ENCODE data around the gene ATG4D. TPM values are rescaled to one million over a fixed set of nuclear protein-coding genes. Genes with fewer than 3 reads are reported as not detected.
"Not testable (repeated sequence)": the region's sequence is repeated elsewhere in the genome, so short reads cannot be mapped to it uniquely, and the experiment has no call there.

ATG4D gene
- total RNA-seq, 1 experiment from 2014 or later = 62.5 TPM

DNA sequence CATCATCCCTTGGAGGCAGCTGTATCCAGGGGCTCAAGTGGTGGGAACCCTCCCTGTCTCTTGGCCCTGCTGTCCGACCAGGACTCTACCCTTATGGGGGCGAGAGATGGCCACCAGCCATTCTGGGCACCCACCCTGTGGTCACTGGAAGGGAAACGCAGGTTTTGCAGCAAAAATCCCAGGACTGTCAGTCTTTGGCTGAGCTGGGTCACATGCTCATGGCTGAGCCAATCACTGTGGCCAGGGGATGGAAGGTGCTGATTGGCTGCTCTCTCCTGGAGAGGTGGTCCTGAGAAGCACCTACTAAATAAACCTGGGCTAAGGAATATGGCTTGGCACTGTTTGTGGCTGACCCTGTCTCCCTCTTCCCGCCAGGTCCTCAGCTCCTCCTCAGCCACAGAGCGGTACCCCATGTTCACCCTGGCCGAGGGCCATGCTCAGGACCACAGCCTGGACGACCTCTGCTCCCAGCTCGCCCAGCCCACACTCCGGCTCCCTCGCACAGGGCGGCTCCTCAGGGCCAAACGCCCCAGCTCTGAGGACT is 8.9 kb downstream of the ATG4D start:
- DNase-seq (ENCODE audit: low spot score) = peak; percentile 34

DNA sequence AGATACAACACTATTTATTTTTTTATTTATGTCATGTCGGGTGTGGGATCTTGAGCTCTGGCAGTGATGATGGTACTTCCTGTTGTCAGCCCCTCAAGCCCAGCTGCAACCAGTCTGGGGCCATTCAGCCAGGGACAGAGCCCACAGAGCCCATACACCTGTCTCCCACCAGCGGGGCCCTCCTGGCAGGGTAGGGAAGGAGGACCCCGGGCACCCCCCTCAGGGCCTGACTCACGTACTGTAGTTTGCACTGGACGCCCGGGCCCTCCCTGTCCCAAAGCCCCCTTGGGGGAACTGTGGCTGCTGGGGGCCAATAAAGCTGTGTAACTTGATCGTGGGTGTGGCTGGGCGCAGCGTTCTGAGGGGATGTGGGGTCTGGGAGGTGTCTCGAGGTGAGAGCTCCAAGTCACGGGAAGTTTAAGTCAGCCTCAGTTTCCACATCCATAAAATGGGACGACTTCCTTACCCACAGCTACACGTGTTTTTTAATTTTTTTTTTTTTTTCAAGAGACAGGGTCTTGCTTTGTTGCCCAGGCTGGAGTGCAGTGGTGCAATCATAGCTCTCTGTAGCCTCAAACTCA is 9.5 kb downstream of the ATG4D start:
- no peak for DNase-seq (ENCODE audit: low spot score)

DNA sequence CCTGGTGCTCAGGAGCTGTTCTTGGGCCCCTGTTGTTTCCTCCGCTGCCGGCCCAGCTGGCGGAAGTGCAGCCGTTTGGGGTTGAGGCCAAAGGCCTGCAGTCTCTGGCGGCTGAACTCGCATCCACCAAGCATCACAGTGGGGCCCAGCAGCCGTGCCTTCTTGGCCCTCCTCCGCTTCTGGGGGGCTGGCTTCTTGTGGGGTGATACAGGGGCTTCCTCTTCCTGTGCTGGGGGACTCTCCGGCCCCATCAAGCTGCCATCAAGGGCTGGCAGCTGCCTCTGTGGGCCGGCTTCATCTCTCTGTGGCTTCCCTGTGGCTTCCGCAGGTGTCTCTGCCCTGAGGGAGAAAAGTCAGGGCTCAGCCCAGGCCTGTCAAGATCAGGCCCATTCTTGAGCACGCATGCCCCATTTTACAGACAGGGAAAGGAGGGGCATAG is 10.3 kb downstream of the ATG4D start:
- DNase-seq (ENCODE audit: low spot score) = no peak

DNA sequence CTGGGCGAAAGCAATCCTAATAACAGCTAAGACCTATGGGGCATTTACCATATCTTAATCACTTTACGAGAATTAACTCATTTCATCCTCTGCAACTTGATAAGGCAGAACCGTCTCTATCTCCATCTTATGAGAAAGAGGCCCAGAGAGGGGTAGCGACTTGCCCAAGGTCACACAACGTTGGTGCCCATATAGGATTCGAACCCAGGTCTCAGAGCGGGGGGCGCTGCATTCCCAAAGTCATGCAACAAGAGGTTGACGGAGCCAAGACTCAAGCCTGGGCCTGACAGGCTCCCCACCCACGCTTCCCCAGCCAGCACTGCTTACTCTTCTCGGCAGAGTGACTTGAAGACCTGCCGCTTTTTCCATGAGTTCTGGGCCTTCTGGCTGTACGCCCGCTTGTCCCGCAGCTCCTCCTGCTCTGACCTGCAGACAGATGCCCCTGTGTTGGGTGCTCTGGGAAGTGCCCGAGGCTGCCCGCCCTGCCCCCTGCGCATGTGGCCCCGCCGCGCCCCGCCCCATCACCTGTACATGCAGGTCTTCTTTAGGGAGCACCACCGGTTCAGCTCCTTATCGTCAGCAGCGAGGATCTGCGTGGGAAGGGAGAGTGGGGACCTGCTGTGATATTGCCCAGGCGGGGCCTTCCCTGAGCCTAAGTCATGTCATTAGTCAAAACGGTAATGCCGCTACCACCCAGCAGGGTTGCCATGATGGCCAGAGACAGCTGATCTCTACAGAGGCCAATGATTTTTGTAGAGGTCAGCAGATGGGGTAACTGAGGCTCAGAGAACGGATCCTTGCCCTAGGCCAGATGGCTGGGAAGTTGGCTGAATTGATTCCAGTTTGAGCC is 11.3 kb downstream of the ATG4D start:
- no peak for DNase-seq (ENCODE audit: low spot score)

DNA sequence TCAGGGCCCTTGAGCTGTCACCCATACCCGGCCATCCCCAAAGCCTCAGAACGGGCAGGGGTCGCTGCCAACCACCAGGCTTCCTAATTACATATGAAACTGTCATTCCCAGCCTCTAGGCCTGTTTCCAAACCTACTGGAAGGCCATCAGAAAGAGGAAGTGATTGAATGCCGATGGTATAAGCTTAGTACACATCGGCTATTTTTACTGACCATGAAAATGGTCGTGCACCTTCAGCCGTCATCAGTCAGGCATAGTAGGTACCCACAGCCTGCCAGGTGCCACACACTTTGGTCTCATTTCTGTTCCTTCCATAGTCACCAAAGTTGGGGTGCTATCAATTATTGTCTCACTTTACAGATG is 11.9 kb downstream of the ATG4D start:
- no peak for DNase-seq (ENCODE audit: low spot score)

DNA sequence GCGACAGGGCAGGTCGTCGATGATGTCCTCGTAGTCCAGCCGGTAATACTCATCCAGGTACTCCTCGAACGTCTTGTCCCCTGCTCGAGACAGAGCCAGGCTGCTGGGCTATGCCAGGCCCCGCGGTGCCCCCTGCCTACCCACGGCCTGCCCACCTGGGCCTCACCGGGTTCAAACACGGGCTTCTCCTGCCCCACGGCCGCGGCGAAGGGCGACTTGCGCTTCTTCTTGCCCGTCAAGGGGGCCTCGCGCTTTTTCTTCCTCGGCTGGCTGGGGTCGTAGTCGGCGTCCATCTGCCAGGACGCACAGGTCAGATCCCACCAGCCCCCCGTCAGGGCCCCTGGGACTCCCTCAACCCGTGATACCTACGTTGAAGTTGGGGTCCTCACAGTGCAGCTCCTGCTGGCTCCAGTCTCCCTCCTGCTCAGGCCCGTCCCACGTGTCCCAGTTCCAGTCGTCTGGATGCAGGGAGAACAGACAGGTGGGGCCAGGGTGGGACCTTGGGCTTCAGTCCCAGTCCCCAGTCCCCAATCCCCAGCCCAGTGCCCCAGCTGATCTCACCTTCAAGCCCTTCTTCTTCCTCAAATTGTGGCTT is 14.0 kb downstream of the ATG4D start:
- DNase-seq (ENCODE audit: low spot score) = no peak

DNA sequence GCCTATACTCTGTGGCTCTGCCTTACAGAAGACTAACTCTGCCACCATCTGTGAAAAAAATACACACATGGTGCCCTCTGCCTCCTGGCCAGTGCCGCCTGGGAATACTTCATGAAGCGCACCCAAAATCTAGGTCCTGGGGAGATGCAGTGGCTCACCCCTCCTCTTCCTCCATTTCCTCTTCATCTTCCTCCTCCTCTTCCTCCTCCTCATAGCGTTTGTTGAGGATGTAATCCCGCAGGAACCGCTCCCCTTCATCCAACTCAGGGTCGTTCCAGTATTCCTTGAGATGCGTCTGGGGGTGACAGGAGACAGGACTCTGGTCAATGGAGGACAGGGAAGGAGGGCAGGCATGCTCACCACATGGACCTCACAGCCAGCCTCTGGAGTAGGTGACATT is 16.4 kb downstream of the ATG4D start:
- no peak for DNase-seq (ENCODE audit: low spot score)

DNA sequence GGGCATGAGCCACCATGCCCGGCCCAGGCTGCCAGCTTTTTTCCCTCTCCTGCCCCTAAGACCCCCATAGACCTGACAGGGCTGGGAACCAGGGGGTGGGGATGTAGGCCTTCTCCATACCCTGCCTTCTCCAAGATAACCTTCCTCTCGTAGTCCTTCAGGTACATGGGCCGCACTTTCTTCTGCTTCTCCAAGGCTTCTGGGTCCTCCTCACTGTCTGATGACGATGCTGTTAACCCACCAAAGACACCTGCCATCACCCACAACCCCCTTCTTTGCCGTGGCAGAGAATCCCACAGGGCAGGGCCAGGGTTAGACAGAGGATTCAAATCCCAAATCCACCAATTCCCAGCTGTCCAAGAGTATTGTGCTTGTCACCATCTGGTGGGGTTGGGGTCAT is 18.9 kb downstream of the ATG4D start:
- DNase-seq (ENCODE audit: low spot score) = no peak

DNA sequence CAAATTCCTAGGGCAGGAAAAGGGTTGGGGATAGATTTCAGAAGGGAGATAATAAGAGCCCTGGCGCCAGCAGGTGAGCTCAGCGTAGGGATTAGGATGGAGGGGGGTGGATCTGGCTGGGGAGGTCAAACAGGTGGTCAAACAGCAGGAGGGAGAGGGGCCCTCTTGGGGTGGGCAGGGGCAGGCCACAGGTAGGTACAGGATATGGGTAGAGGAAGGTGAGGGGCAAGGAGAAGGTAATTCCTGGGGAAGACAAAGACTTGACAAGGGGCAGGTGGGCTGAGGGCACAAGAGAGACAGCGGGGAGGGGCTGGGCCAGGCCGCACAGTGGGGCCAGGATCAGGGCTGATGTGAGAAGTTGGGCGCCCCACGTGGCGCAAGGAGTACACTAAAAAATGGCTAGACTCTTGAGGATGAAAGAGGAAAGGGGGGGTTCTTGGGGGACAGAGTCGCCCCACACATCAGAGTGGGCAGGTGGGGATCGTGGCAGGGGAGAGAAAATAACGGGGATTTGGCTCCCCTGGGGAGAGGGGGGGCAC is 21.4 kb downstream of the ATG4D start:
- DNase-seq (ENCODE audit: low spot score) = peak; percentile 32

DNA sequence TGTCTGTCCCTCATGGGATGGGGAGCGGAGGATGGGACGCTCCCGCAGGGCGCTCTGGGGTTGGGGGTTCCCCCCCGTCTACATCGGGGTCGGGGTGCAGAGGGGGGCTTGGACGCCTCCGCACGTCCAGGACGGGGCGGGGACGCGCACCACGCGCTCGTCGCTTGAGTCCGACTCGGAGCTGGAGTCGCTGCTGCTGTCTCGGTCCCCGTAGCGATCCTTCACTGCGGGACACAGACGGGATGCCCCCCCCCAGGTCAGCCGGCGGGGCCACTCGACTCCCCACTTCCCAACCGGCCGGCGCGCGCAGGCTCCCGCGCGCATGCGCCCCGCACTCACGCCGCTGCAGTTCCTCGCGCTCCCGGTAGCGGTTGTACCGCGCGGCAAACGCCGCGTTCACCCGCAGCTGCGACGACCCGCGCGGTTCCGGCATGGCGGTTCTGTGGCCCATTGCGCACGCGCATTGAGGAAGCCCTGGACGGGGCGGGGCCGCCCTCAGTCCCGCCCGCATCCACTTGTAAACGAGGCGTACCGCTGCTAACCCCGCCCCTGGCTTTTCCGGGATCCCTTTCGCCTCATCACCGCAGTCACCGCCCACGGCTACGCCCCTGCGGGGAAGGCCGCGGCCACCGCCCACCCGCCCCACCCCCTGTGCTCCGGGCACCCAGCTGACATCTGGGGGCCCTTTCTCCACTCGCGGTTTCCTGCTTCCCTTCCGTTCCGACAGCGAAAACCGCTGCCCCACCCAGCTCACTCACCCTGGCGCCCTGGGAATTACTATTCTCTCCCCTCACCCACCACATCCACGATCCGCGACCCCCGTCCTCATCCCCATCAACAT is 22.1 kb downstream of the ATG4D start, which contains the start of gene KRI1:
Gene KRI1, minus strand, starts transcription at position 444 of the 841 bp plus-strand sequence. Its CDS starts 11 bp downstream, at position 433.
- DNase-seq (ENCODE audit: low spot score) = peak; percentile 96

DNA sequence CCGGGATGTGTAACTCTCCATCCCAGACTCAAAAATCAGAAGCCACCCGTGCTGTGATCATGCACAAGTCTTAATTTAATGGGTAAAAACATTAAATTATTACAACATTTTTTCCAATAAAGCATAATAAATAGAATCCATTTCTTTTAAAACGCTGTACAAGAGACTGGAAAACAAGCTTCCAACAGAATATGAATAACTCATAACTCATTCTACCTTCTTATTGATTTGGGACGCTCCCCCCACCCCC is 22.6 kb downstream of the ATG4D start:
- DNase-seq (ENCODE audit: low spot score) = no peak

DNA sequence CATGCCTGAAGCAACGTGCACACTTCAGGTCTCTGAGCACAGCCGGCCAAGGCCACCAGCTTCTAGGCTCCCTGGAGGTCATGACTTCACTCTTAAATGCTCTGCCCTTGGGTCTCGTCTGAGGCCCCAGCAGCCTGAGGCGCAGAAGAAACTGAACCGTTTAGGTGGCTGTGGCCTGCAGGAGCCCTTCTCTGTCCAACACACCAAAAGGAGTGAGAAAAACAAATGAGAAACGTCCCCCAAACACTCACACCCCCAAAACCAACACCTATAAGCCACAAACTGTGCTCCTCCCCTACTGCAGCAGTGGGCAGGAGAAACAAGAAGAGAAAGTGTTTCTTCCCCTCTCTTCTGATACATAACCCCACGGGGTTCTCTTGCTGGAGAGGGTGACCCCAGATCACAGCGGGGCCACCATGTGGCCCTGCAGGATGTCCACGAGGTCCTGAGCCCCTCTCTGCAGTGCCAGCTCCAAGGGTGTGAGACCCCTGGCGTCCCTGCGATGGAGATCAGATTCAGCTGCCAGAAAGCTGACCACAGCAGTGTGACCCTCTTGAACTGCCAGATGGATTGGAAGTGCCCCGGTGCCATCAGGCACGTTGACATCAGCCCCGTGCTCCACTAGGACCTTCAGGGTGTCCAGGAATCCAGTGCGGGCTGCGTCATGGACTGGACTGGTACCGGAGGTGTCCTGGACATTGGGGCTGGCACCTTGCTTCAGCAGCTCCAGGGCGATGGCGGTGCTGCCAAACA is 23.1 kb downstream of the ATG4D start:
- no peak for DNase-seq (ENCODE audit: low spot score)

DNA sequence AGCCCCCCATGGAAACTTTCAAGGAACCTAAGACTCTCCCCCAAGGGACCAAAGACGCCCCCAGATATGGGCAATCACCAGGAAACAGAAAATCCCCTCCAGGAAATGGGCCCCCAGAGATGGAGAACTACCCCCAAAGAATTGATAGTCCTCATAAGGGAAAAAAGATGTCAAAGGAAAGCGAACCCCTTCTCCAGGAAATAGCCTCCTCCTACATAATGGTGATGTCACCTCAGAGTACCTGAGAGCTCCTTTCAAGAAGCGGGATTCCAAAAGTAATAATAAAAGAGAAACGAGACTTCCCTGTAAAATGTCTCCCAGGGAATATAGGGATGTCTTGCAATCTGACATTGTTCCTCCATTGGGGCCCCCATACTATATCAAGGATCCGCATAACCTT is 24.0 kb downstream of the ATG4D start:
- DNase-seq (ENCODE audit: low spot score) = no peak

DNA sequence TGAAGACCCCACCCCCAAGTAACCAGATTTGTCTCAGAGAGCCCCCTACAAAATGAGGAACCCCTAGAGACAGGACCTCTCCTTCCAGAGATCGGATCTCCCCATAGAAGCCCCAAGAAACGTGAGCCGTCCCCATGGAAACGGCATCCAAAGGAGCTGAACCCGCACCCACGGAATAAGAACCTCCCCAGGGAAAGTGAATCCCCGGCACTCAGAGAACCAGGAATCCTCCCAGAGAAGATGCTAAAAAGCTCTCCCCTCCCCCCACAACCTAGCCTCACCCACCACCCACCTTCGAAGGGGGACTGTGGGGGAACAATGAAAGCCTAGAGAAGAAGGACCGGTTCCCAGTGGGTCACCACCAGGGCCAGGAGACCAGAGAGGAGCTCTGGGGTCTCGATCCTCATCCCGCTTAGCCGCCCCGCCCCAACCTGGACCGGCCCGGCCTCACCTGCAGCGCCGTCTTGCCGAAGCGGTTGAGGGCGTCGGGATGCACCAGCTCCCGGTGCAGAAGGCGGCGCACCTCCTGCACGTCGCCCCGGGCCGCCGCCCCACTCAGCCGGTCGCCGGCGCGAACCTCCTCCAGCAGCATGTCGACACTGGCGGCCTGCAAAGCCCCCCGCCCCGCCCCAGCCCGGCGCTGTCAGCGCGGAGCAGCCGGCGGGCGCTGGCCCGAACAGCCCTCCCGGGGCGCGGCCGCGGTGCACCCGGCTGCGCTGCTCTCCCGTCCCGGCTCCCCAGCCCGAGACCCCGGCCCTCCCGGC is 24.5 kb downstream of the ATG4D start:
- peak; percentile 24 for DNase-seq (ENCODE audit: low spot score)

DNA sequence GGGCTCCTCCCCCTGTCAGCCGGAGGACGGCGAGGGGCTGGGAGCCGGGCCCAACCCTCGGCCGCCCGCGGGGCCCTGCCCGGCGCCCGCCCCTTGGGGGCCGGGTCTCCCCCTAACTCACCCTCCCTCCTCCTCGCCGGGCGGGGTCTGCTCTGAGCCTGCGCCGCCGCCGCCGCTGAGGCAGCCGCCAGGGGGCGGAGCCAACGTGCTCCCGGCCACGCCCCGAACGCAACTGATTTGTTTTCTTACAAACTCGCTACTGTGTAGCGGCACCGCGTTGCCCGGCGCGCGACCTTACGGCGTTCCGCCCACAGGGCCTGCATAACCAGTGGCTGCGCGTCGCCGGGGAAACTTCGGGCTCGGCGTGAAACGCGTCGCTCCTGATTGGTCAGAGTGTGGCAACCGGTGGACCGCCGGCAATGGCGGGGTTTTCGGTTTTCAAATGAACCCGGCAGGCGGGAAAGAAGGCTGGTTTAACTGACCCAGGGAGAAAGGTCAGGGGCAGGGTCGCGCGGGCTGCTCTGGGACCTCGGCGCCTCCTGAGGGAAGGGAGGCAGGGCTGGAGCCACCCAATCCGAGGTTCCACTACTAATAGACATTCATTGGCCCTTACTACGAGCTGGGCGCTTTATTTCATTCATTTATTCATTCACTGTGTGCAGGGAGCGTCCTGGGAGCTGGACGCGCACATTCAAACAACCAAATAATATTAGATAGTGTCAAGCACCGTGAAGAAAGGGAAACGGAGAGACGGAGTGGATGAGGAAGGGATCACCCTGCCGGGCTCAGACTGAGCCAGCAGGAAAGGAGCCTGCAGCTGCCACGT is 25.3 kb downstream of the ATG4D start, which contains the start of gene CDKN2D:
Gene CDKN2D, minus strand, starts transcription at position 154 of the 826 bp plus-strand sequence. CDS start 326 bp downstream, outside the sequence.
- DNase-seq (ENCODE audit: low spot score) = peak; percentile 98

DNA sequence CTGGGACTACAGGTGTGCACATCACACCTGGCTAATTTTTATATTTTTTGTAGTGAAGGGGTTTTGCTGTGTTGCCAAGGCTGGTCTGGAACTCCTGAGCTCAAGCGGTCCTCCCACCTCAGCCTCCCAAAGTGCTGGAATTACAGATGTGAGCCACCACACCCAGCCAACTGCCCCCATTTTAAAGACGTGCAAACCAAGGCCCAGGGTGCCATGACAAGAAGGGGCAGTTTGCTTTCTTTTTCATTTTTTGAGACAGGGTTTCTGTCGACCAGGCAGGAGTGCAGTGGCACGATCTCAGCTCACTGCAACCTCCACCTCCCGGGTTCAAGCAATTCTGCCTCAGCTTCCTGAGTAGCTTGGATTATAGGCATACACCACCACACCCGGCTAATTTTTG is 30.1 kb downstream of the ATG4D start:
- DNase-seq (ENCODE audit: low spot score) = not testable (repeated sequence)

DNA sequence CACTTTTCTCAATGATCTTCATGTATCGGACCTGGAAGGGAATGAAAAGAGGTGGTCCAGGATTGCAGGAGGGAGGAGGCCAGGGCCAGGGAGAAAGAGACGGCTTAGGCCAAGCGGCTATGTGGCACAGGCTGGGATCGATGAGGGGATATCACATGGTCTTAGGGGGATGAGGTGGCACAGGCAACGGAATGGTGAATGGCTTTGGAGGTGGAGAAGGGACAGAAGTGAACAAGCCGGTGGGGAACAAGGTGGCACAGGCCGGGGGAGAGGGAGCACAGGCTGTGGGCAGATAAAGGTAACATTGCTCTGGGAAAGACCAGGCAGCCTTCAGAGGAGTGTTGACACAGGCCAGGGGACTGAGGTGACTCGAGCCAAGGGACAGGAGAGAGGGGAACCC is 30.8 kb downstream of the ATG4D start:
- no peak for DNase-seq (ENCODE audit: low spot score)

DNA sequence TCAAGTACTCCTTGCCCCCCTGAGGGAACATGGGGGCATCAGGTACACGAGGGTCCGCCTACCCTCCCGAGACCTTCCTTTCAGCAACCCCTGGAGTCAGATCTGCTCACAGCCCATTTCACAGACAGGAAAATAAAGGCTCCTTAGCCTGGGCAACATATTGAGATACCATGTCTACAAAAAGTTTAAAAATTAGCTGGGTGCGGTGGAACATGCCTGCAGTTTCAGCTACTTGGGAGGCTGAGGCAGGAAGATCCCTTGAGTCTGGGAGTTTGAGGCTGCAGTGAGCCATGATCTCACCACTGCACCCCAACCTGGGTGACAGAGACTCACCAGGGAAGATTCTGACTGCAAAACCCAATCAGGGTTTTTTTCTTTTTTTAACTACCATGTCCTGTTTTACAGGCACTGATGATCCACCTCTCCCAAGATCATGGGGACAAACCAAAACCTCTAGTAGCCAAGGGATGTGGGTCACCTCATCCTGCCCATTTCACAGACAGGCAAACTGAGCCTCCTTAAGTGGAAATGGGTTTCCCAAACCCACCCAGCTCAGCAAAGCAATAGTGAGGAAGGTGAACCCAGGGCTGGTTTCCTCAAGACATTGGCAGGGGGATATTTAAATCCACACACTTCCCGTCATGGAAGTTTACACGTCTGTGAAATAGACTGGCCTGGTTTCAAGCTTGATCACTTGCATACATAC is 31.5 kb downstream of the ATG4D start:
- DNase-seq (ENCODE audit: low spot score) = no peak

DNA sequence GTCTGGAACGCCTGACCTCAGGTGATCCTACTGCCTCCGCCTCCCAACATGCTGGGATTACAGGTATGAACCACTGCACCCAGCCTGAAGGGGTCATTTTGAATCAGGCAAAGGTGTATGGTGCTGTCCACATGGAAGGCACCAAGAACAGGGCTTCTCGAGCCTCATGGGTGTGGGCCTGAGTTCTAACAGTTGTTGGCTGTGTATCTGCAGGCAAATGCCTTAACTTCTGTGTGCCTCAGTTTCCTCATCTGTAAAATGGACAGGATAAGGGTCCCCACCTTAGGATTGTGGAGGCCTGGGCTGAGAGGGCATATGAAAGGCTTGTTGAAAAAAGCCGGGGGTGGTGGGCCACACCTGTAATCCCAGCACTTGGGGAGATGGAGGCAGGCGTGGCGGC is 34.2 kb downstream of the ATG4D start:
- DNase-seq (ENCODE audit: low spot score) = no peak

All from A172 (cell line).